NCI-H2227 (cell line): ENCODE measurements around the gene CHPT1.
"Not testable (repeated sequence)": the region's sequence is repeated elsewhere in the genome, so short reads cannot be mapped to it uniquely, and the experiment has no call there.

Experiments used
- DNase-seq: peaks from one replicate; lab custom pipeline; 2025; ENCODE audit not compliant: unreplicated experiment; lab: John Stamatoyannopoulos, UW

Gene CHPT1

DNA sequence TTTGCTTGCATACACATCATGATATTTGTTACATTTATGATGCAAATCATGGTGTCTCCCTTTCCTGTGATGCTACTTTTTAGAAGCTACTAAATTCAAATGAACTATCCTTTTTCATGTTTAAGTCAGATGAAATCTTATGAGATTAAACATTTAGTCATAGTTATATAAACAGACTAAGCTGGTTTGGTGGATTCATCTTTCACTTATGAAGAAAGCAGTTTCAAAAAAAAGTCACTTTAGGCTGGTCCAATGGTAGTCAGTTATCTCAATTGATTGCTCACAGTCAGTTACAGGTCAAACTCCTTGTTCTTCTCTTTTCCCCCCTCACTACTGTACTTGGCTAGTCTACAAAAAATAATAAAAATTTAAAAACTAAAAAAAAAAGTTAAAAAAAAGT is 22.1 kb downstream of the CHPT1 start:
- no peak for DNase-seq

DNA sequence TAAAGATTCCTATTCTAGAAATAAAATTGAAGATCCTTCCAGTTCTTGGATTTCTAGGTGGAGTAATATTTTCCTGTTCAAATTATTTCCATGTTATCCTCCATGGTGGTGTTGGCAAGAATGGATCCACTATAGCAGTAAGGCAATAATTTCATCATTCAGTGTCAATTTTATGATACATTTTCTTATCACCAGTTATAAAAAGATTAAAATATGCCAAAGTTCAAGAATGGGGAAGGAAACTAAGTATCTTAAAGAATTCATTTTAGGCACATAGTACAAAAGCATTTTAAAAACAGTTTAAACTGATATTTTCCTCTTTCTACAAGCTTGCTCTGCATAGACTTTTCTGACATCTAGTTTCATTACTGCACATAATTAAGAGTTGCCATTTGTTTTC is 22.7 kb downstream of the CHPT1 start:
- no peak for DNase-seq

DNA sequence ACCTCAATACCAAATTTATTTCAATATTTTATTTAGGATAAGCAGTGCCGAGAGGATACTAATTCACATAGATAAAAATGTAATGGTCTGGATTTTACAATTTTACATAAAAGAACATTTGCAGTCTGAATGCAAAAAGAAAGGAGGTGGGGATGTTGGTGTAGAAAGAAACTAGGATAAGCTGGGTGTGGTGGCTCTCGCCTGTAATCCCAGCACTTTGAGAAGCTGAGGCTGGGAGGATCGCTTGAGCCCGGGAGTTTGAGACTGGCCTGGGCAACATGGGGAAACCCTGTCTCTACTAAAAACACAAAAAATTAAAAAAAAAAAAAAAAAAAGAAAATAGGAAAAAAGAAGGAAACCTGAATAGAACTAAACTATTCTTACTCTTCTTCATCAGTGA is 25.0 kb downstream of the CHPT1 start:
- no peak for DNase-seq

DNA sequence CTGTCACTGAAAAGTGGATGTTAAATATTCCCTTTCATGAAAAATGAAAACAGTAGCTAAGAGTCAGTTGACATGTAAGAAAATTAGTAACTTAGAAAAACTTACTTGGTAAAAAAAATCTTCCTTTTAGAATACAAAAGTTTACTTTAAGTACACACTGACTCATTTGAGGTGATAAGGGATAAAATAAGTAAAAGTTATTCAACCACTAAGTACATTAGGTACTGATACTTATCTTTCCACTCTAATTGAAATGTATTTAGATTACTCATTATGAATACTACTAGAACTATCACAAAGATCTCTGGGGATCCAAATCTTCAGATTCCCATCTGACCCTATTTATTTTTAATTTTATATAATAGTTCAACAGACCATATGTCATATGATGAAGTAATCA is 29.7 kb downstream of the CHPT1 start:
- DNase-seq: no peak

DNA sequence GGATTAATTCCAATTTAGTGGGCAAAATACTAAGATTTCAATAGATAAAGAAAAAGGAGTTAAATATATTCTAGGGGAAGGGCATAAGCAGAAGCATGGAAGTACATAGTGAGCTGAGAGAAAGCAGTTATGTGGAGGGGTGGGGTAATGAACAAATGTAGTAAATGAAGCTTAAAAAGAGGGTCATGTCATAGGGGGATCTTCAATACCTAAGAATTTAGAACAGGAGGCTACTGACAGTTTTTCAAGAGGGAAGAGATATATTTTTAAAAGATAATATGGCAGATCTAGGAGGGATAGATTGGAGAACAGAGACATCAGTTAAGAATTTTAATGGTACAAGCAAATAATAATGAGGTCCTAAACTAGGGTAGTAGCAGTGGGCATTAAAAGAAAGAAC is 32.4 kb downstream of the CHPT1 start:
- DNase-seq: no peak

DNA sequence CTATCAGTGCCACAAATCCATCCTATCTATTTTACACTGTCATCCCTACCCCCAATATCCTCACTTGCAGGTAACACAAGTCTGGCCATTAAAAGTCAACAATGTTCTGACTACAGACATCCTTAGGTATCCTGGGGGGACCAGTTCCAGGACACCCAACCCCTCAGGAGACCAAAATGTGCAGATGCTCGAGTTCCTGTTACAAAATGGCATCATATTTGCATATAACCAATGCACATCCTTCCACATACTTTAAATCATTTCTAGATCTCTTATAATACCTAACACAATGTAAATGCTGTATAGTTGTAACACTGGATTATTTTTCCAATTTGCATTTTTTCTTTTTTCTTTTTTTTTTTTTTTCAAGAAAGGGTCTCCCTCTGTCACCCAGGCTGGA is 34.9 kb downstream of the CHPT1 start:
- no peak for DNase-seq

DNA sequence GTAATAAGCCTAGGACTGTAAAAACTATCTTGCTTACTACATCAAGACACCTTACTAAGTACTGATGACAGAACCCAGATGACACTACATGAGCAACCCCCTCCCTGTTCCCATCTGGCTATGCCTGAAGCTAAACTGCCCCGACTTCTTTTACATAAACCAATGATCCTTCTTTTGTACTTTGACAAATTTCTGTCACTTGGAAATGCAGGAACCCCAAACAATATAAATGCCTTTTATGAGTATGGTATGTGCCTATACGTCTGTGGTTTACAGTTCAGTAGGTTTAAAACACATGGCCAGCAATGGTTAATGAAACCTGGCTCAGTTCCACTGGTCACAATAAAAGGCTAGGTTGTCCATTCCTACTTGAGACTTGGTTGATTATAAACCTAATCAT is 35.7 kb downstream of the CHPT1 start:
- no peak for DNase-seq

DNA sequence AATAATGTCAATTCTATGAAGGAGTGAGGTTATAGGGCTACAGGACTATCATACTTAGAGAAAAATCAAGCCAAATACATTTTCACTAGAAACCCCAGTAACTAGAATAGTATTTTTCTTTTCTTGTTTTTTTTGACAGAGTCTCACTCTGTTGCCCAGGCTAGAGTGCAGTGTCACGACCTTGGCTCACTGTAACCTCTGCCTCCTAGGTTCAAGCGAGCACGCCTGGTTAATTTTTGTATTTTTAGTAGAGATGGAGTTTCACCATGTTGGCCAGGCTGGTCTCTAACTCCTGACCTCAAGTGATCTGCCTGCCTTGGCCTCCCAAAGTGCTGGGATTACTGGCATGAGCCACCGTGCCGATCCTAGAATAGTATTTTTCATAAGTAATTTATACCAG is 37.0 kb downstream of the CHPT1 start:
- DNase-seq: not testable (repeated sequence)

DNA sequence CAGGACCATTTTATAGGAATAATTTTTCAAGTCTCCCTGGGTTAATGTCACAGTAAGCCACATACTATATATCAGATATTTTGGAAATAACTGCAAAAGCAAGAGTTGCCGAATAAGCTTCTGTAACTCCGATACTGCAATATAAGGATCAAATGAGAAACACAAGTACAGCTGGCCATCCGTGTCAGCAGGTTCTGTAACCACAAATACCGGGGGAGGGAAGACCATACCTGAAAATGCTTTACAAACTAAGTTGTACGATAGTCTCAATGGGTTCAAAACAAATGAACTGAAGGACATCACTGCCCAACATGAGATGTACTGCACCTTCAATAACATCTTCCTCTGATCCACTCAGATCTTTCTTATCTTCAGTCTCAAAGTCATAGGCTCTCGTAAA is 40.0 kb downstream of the CHPT1 start:
- DNase-seq: no peak

DNA sequence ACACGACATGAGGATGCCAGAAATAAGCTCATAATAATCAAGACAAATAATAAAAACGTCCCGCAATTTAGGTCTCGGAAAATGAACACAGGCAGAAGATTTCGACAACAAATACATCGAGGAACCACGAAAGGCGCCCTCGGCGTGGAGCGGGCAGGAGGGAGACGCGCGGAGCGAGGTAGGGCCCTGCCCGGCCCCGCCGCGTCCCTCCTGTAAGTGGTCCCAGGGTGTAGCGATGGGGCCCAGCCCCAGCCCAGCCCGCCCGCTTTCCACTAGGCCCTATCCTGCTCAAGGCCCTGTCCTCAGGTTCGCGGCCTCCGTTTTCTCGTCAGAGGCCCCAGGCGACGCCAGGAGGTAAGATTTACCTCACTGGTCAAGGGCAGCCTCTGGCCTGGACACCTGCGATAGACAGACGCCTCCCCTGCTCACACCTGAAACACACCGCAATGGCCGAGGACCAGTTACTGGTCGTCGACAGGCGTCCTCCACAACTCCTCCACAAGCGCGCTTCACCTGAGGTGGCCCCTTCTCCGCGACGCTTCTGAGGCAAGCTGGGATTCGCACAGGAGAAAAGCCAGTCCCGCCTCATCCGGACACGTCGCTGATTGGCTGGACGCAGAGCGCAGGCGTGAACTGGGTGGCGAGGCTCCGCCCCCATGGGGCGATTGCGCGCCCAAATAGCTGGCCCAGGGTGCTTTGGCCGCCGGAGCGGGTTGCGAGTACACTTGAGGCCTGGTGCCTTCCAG is 41.7 kb downstream of the CHPT1 start, which contains the start of gene SYCP3:
TSS of gene SYCP3 (minus strand) at position 543 of the 746 bp plus-strand sequence. CDS start 1,527 bp downstream, outside the sequence.
- no peak for DNase-seq

DNA sequence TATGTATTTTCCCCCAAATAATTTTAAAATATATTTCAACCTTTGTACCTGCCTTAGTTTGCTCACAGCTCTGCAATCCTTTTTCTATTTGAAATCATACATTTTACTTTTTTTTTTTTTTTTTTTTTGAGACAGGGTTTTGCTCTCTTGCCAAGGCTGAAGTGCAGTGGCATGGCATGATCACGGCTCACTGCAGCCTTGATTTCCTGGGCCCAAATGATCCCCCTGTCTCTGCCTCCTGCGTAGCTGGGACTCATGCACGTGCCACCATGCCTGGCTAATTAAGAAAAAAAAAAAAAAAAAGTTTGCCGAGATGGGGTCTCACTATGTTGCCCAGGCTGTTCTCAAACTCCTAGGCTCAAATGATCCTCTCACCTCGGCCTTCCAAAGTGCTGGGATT is 43.1 kb downstream of the CHPT1 start:
- DNase-seq: no peak

DNA sequence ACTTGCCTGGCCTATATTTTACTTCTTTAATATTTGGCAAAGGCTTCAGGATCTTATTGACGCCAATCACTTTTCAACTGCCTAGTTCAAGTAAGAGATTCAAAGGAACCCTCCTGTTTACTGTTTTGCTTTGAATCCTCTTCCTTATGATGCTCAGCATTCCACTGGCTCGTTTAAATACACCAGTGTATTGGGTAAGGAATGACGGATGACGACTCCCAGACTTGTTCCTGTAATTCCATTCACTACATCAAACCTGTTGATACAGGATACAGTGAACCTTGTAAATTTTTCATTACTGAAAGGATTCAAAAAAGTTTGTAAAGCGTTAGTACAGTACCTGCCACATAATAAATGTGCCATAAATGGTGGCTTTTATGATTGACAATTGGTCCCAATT is 43.5 kb downstream of the CHPT1 start:
- no peak for DNase-seq

DNA sequence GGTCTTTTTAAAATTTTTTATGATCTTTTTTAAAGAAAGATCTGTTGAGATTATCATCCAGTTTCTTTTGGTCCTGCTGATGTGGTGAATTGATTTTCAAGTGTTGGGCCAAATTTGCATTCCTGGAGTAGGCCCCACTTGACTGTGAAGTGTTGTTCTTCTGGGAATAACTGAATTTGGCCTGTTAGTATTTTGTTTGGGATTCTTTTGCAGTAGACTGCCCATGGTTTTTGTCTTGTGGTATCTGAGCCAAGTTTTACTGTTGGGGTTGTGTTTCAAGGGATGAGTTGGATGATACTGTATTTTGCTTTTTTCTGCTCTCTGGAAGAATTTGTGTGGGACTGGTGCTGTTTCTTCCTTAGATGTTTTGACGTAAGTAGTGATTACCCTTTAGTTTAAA is 45.8 kb downstream of the CHPT1 start:
- DNase-seq: no peak

DNA sequence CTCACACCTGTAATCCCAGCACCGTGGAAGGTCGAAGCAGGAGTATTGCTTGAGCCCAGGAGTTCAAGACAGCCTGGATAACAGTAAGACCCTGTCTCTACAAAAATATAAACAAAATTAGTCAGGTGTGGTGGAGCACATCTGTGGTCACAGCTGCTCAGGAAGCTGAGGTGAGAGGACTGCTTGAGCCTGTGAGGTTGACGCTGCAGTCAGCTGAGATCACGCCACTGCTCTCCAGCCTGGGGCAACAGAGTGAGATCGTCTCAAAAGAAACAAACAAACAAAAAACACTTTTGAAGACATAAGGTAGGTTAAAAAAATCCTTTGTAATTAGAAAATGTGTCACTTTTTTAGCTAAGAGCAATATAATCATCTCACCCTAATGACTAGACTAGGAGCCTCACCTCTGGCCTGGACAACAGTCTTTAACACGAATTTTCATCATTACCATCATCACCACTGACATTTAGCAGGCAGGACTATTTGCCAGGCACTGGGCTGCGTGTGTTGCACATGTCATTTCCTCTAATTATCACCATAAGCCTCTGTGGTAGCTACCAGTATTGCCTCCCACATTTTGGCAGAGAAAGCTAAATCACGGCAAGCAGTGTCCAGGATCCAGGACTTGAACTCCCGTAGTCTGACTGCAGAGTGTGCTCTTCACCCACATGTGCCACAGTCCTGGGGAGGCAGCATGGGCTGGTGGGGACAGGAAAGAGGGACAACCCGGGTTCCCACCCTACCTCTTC is 46.5 kb downstream of the CHPT1 start:
- DNase-seq: no peak

DNA sequence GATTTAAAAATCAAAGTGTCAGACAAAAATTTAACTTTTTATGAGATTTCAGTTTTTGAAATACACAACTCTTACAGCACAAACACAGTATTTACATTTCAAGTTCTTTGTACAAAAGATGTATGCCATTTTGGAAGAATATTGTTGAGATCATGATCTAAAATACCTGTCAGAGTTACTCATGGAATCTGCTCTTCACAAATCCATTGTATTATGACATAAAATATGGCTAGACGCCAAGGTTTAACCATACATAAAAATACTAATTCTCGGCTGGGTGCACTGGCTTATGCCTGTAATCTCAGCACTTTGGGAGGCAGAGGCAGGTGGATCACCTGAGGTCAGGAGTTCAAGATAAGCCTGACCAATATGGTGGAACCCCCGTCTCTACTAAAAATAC is 48.0 kb downstream of the CHPT1 start:
- DNase-seq: no peak

DNA sequence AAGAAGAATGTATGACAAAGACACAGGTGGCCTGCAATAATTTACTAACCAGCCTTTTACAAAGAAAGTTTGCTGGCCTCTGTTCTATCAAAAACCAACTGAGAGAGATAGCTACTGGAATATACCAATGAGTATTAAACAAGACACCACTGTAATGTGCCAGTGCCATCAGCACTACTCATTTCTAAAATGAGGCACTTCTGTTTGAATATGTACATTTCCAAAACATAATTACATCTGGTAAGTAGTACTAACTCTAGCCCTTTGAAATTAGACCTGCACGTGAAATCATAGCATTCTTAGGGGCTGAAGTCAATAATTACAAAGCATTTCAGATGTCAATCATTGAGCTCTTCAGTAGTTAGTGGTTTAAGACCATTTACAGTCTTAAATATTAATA is 48.8 kb downstream of the CHPT1 start:
- DNase-seq: no peak

DNA sequence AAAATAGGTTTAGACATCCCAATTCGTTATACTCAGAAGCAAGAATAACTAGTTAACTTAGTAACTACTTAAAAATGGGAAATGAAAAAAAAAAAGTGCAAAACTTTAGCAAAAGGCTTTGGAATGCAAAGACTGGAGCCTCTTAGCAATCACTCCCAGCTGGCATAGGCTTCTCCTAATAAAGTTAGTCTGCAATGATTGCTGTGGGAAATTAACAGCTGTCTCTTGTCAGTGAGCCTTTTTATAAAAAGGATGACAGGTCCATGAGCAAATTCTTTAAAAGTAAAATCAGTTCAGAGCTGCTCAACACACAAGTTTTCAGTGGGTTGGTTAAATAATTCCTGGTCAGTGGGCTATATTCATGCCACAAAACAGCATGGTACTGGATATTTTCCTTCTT is 49.2 kb downstream of the CHPT1 start:
- no peak for DNase-seq

DNA sequence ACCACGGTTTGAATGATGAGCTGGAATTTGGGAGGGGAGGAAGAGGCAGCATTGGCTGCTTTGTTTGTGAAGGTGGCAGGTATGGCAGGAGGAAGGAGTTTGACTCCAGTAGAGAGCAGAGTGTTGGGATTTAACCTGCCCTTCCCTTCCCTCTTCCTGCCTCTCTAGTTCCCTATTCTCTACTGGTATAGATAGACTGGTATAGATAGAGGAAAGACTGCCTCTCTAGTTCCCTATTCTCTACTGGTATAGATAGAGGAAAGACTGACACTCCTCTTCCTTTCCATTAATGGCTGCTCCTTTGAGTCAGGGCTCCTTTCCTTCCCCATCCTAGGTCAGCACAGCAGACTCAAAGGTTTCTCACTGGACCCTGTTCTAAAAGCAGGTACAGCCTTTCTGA is 50.3 kb downstream of the CHPT1 start:
- DNase-seq: no peak

DNA sequence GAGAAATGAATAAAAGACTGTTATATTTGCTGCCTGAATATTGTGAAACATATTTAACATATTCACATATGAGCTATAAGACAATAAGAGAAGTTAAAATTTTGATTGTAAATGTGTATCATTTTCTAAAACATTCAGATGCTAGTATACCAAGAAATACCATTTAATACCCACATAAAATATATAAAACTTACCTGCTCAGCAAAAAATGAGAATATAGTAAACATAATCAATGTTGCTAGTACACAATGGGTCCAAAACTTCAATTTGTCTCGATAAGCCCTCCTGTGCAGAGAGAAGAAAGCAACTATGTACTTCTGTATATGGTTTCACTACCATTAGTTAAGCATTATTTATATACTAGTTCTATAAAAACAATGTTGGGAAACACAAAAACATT is 51.5 kb downstream of the CHPT1 start:
- no peak for DNase-seq

DNA sequence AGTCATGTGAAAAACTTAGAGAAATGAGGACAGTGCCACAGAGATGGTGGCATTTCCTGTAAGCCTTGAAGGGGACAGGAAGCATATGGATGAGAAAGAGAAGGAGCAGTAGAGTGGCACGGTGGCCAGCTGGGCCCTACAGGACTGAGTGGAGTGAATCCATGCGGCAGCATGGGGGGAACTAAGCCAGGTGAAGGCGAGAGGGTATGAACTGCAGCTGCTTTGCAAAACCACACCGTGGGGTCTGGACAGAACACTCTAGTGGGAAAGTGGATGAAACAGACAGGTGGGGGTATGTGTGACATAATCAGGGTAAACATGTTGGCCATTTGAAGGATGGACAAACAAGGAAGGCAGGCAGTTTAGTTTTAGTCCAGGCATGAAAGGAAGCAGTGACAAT is 52.2 kb downstream of the CHPT1 start:
- no peak for DNase-seq

DNA sequence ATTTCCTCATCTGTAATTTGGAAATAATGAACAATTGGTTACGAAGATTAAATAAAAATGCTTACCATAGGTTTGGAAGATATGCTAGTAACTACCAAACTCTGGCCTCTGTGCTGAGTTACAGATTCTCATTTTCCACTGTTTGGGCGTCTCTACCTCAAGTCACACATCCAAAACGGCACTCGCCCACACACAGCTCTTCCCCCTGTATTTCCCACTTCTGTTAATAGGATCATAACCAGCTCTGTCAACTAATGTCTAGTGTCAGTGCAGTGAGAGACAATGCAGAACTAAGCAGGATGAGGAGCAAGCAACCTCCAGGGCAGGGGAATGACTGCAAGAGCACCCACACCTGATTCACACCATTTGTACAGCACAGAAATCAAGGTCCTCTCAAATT is 52.7 kb downstream of the CHPT1 start:
- no peak for DNase-seq

DNA sequence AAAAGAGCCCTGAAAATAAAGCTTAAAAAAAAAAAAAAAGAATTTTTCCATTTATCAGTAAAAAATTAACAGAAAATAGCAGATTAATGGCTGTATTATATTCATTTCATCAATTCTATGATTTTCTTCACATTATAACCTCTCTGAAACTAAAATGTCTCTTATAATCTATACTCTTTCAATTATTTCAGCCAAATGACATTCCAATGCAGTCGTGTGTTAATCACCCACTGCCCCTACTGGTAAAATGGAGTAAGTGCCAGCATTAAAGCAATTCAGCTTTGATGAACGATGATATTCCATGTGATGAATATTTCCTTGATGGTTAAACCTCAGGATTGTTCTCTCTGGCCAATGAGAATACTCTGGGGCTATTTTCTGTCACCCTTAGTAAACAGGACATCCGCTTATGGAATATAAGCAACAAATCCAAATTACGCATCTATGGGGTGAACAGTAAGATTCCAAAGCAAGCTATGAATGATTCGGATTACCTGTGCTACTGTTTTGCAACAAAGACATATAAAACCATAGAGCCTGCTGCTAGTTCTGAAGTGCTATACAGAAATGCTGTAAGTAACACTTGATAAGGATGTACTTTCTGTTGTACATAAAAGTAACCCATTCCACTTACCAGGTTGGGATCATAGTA is 62.1 kb downstream of the CHPT1 start:
- DNase-seq: peak; percentile 25
